GM18868 (cell line): ENCODE results near the gene DAP3.
"Not testable (repeated sequence)": the region's sequence is repeated elsewhere in the genome, so short reads cannot be mapped to it uniquely, and the experiment has no call there.

Experiments used
- ATAC-seq: cut with Tn5 transposase; IDR thresholded peaks from one replicate; pipeline ENCODE4 v1.9.1; 2021; ENCODE audit warnings: mild to moderate bottlenecking, moderate library complexity; ENCODE audit not compliant: unreplicated experiment

Gene DAP3

DNA sequence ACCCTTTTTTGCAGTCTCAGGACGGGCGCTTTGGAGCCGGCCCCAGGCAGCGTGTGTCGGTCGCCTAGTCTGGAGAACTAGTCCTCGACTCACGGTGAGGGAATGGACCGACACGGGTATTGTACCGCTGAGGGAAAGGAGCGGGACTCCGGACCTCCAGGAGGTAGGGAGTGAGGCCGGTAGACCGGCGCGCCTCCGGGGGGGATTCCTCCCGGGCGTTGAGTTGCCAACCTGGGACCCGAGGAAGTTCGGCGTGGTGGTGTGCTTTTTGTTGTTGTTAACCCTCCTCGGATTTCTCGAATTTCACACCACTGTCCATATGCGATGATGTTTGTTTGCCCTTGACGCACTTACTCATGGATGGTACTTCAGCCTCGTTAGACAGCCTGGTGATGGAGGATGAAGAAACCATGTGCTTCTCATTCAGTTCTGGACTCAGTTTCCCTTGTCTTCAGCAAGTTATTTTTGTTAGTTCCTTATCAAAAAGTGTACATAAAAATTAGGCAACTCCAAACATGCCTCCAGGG is at the start of gene DAP3:
Gene DAP3, plus strand, starts transcription at position 11 of the 527 bp plus-strand sequence. CDS start 20,689 bp downstream, outside the sequence.
- ATAC-seq, result not testable (repeated sequence)

GRCh38 chr1:155640367-155640766 is 48.5 kb upstream of the DAP3 start:
- no peak for ATAC-seq

- ATAC-seq, result not testable (repeated sequence)
Observed at GRCh38 chr1:155642559-155643180, 46.2 kb upstream of the DAP3 start.

- no peak for ATAC-seq
Observed at GRCh38 chr1:155643230-155643629, 45.7 kb upstream of the DAP3 start.

DNA sequence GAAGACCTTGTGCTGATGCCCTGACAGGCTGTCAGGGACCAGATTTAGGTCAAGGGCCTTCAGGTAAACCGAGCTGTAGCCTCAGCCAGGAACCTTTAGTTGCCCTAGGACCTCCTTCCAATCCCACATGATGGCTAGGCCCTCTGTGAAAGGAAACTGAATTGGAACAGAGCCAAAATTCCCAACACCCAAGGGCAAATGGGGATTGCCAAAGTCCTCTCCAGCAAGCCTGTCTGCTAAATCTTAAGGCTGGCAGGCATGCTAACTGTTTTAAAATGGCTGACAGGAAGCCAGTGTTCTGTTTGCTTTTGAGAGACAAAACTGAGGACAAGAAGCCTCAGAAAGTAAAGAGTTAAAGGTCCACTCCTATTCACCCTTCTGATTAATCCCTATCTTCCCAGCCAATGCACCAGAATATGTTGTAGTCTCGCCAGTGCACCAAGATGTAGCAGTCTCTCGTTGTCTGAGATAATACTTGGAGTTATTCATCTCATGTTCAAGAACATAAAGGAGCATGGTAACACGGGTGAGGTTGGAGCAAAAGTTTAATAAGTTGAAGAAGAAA is 43.8 kb upstream of the DAP3 start:
- ATAC-seq, result no peak

DNA sequence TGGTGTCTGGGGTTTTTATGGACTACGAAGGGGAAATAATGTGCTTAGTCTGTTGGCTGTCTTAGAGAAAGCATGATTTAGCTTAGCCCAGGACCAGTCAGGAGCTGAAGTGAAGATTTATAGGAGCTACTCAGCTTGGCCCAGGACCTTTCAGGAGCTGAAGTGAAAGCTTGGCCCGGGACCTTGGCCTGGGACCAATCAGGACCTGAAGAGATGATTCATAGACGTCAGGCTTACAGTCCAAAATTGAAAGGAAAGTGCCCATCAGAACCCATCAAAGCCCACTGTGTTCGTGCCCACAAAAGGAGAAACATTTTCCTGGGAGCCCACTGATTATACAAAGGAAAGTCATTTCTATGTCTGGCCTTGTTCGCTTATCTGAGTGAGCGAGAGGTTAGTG is 43.2 kb upstream of the DAP3 start:
- no peak for ATAC-seq

DNA sequence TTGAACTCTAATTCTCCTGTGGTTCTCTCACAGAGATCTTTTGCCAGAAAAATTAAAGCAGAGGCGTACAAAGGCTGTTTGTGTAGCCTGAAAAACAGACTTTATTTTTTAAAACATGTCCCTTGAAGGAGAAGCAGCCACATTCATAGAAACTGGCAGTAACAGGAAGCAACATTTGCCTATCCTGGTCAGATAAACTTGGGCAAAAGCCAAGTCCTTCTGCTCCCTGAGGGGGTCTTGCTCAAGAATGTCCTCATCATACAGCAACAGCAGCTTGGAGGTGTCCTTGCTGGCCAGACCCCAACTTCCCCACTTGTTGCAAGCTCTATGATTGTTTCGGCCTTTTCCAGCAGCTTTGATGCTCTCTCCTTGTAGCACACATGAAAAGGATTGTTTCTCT is 42.6 kb upstream of the DAP3 start:
- no peak for ATAC-seq

- no peak for ATAC-seq
Observed at GRCh38 chr1:155648207-155649147, 40.4 kb upstream of the DAP3 start.

- no peak for ATAC-seq
Observed at GRCh38 chr1:155649676-155650075, 39.2 kb upstream of the DAP3 start.

- no peak for ATAC-seq
Observed at GRCh38 chr1:155650231-155650757, 38.6 kb upstream of the DAP3 start.

GRCh38 chr1:155651861-155652661 is 36.8 kb upstream of the DAP3 start:
- ATAC-seq, result no peak

DNA sequence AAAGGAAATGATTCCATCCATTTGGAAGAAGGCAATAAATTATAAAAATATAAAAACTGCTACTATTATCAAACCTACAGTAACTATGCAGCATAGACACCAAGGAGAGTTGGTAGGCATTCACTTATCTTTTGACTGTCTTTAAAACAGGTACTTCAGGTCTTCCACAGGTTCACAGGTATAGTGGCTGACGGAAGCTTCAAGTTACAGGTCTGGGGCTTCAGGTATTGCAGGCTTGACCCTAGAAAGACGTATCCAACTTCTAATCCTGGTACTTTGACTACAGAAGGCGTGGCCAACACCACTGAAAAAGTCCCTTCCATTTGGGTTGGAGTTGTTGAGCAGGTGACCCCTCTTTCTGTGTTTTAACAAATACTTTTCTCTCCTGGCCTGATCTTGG is 35.9 kb upstream of the DAP3 start:
- no peak for ATAC-seq

DNA sequence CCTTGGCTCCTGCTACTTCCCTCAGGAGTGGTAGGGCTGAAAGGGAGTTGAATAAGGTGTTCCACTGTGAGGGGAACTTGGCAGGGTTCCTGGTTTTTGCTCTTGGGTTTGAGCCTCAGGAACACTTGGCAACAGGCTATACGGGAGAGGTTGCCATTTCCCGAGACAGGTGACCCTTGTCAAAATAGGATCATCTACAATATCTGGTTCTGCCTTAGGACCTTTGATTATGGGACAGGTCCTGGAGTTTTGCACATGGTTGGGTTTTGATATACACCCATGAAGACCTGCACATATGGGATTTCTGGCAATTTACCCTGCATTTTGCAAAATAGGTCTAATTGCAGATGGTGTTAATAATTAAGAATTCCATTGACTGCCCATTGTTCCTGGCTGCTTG is 31.4 kb upstream of the DAP3 start:
- no peak for ATAC-seq

DNA sequence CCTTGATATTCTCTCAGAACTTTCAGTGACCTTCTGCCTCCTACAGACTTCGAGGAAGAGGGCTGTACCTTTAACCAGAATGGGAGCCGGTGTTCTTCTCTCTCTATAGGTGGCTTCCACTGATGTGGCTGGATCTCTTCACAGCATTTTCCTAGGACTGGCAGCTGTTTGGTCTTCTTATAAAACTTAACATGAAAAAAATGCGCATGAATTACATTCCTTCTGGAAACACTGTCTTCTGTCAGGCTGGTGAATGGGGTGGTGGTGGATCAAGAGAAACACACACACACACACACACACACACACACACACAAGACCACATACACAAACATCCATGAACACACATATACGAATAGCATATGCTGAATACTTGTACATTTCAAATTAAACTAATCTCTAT is 27.7 kb upstream of the DAP3 start:
- not testable (repeated sequence) for ATAC-seq

GRCh38 chr1:155669233-155670162 is 19.4 kb upstream of the DAP3 start:
- ATAC-seq, result no peak

- ATAC-seq, result no peak
Observed at GRCh38 chr1:155671750-155672149, 17.1 kb upstream of the DAP3 start.

GRCh38 chr1:155673003-155673402 is 15.9 kb upstream of the DAP3 start:
- ATAC-seq, result no peak

DNA sequence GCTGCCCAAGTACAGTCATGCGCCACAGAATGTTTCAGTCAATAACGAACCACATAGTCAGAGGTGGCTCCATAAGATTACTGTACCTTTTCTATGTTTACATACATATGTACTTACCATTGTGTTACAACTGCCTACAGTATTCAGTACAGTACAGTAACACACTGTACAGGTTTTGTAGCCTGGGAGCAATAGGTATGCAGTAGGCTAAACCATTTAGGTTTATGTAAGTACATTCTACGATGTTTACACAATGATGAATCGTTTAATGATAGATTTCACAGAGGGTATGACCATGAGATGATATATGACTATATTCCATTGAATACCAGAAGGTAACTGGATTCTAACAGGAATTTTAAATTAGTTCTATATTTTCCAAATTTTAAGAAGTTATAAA is 10.9 kb upstream of the DAP3 start:
- no peak for ATAC-seq

- ATAC-seq, result not testable (repeated sequence)
Observed at GRCh38 chr1:155678992-155679391, 9.9 kb upstream of the DAP3 start.
